Fibroblast of skin of abdomen (primary cell): Measurements from ENCODE around the gene SEZ6.

ENCODE experiments used
- DNase-seq: peaks from one replicate; pipeline ENCODE4 v3.0.0-alpha.2; 2013

SEZ6 gene

DNA sequence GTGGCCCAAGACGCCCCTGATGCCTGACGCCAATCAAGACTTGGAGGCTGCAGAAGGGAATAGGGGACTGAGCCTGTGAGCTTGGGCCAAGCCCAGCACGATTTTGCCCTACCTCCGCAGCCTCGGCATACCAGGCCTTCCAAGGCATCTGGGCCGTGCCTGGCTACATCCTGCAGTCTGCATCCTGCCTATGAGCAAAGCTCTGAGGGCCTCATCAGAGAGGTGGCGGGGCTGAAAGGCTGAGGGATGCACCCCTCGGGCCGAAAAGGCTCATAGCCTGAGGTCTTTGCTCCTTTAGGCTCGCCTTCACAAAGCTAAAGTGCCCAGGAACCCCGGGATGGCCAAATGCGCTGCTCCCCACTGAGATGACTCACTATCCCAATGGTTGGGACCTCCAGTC is 2.5 kb downstream of the SEZ6 start:
- DNase-seq: no peak

DNA sequence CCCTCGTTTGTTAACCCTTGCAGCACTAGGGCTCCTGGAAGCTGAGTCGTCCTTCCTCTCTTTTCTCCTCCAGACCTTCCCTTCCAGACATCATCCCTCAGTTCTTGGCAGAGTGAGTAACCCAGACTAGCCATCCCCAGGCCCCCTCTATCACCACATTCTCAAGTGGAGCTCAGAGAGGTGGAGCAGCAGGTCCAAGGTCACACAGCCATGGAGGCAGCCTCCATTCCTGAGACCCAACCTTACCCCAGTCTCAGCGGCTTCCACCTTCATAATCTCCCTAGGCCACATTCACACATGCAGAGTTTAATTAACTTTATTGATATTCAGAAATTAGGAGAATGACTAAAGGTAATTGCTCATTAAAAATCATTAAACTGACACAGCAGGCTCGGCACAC is 3.0 kb downstream of the SEZ6 start:
- DNase-seq: no peak

DNA sequence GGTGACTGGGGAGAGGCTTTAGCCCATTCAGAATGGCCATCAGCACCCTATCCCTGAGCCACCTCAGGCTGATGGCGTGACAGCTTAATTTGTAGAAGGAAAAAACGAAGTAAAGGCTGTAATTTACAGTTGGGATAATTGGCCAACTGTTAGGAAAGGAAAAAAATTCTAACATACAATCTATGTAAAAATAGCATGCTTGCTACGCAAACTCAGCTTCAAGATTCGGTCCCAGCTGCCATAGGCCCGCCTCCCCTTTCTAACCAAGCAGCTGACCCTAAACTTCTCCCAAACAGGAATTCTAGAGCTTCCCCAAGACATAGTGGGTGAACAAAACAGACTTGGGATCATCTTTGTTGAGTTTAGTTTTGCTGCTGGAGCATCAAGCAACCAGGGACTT is 4.9 kb downstream of the SEZ6 start:
- DNase-seq: no peak

DNA sequence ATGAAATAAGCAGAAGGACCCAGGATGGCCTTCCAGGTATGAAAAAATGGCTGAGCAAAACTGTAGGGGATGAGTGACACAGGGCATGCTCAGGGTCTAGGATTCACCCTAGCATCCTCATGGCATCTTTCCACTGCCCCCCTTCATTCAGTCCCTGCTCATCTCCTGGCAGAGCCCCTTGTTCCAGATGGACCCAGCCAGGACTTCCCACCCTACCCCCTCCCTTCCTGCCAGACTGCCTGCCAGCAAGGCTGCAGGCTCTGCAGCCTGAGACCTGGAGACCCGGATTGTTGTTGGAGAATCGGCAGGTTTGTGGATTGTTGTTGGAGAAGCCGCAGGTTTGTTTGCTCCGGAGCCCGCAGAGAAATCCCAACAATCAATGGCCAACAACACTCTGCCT is 6.6 kb downstream of the SEZ6 start:
- DNase-seq: no peak

DNA sequence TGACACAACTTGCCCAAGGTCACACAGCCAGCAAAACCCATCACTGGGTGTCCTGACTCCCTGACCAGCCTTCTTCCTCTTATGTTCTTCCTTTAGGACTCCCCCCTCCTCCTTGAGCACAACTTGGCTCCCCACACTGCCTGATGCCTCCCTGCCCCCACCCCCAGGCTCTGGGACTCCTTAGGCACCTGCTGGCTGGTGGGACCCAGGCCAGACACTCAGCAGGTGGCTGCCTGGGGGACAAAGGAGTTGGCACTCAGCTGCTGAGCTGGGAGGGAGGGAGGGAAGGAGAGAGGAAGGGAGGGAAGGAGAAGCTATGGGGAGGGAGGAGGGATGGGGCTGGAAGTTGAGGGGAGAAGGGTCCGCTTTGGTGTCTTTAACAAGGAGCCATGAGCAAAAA is 8.0 kb downstream of the SEZ6 start:
- no peak for DNase-seq

DNA sequence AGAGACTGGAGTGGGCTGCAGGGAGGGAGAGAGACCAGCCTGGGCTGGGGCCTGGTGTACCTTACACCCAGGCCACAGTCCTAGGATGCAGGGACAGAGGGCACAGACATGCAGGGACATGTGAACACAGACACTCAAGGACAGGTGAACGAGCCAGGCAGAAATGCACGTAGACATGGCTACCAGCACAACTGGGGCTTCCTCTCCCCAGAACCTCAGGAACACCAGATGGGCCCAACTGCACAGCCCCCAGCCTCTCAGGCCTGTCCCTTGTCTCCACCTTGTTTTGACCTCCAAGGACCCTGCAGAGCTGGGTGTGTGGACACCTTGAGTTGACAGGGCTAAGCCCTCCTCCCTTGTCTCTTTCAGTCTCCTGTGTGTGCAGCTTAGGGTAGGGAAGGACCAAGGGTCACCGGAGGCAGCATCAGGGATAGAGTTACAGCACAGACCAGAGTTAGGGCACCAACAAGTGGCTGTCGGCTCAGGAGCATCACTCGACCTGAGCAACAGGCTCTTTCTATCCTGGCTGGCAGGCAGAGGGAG is 9.2 kb downstream of the SEZ6 start:
- no peak for DNase-seq

DNA sequence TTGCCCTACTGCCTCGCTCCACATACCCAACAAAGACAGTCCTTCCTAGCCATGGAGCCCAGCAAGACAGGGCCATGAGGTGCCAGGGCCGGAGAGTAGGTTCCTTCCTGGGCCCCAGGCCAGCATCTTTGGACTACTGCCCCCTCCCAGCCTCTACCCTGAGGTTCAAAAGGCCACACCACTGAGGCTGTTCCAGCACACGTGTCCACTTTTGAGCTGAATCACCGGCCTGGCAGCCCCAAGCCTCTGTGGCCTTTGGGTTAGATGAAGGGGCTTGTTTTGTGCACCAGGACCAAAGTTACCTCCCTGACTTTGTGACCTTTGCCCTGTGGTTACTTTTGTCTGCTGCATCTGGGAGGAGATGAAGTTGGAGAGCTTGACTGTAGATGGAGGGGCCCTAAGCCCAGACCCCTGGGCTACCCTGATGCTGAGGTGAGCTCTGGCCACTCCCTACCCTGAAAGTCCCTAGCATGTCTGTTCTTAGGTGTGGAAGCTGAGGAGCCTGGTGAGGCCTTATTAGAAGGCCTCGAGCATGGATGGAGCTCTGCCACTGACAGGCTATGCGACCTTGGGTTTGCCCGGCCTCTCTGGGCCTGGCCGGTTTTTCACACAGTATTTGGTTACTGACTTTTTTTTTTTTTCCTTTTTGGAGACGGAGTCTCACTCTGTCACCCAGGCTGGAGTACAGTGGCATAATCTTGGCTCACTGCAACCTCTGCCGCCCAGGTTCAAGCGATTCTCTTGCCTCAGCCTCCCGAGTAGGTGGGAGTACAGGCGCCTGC is 12.0 kb downstream of the SEZ6 start:
- DNase-seq: no peak

DNA sequence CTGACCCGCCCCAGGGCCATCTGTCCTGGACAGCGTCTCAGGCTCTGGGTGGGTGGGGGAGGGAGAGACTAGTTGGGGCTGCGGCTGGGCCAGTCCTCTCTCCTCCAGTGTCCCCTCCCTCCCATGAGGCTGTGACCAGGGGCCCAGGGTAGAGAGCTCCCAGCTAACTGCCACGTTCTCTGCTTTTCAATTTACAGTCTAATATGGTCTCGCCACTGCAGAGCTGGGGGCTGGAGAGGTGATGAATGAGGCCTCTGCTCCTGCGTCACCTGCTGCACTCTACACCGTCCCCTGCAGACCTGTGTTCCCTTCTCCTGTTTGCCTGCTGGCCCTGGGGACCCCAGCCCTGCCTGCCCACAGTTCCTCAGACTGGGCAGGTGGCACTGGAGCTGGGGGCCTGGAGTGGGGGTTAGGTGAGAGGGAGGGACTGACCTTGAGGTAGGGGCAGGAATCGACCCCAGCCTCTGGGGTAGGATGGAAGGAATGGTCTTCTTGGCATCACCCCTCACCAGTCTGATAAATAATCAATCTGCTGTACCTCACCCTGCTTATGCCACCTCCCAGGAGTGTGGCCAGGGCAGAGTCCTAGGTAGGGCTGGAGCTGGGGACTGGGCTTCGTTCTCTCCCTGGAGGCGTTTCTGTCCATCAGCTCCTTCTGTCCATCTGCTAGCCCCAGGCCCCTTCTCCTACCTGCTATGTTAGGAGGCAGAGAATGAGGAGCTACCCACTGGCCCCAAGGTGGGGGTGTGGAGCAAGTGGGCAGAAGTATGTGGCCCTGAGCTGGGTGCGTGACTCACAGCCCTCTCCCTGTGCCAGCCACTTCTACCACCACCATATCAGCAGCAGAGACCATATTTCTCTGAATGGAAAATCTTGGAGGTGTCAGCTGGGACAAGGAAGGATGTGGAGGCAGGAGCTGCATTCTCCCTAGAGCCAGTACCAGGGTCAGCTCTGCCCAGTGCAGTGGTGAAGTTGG is 12.9 kb downstream of the SEZ6 start:
- no peak for DNase-seq

DNA sequence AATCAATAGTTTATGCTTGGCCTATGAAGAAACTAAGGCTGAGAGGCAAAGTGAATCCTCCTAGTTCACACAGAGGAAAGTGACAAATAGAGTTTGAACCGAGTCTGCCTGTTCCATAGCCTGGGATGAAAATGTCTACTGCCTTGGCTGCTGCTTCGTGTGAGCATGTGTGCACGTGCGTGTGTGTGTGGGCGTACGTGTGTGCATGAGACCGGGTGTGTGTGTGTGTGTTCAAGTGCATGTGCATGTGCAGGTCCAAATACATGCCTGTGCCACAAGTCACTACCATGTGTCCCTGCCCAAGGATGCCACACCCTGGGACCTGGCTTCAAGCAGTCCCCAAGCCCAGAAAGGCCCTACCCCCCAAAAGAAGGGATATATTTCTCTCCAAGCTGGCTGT is 13.6 kb downstream of the SEZ6 start:
- no peak for DNase-seq

DNA sequence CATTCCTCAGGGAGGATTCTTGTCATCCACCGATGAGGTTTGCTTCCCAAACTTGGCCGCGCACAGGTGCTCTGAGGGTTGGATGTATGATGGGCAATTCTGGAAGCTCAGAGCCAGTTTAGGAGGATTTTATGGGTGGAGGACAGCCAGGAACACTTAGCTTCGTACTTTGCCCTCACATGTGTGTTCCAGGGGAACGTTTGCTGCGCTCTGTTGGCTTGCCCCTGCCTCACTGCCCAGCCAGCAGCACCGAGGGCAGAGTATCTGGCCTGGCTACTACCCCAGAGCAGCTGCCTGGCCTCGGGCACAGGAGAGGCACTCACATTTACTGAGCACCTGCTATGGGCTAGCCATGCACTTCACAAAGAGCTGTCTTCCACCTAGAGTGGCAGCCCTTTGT is 14.1 kb downstream of the SEZ6 start:
- no peak for DNase-seq

DNA sequence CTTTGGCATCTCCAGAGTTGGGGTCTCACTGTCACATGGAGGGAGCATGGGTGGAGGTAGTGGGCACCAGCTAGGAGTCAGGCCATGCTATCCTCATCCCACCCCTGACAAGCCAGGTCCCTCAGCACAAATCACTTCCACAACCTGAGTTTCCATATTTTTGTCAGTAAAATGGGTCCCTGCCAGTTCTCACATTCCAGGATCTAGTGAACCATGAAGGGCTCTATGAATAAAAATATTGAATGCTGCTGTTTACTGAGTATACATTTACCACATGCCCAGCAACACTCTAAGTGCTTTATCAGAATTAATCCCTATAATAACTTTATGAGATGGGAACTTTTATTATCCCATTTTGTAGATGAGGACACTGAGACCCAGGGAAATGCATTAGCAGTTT is 16.8 kb downstream of the SEZ6 start:
- DNase-seq: no peak

DNA sequence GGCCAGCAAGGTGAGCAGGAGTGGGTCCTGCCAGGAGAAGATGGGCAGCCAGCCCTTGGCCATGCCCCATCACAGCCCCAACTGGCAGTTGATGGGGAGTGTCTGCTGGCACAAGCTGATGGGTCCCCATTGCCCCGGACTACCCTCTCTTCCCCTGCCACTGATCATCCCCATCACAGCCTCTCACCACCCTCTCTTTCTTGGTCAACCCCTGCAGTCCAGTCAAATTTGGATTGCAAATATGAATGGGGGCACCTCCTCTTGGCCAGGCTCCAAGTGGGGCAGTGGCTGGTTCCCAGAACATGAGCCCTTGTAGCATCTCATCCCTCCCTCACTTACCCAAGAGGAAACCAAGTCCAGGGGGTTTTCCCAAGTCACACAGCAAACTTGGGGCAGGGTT is 17.4 kb downstream of the SEZ6 start:
- DNase-seq: no peak

DNA sequence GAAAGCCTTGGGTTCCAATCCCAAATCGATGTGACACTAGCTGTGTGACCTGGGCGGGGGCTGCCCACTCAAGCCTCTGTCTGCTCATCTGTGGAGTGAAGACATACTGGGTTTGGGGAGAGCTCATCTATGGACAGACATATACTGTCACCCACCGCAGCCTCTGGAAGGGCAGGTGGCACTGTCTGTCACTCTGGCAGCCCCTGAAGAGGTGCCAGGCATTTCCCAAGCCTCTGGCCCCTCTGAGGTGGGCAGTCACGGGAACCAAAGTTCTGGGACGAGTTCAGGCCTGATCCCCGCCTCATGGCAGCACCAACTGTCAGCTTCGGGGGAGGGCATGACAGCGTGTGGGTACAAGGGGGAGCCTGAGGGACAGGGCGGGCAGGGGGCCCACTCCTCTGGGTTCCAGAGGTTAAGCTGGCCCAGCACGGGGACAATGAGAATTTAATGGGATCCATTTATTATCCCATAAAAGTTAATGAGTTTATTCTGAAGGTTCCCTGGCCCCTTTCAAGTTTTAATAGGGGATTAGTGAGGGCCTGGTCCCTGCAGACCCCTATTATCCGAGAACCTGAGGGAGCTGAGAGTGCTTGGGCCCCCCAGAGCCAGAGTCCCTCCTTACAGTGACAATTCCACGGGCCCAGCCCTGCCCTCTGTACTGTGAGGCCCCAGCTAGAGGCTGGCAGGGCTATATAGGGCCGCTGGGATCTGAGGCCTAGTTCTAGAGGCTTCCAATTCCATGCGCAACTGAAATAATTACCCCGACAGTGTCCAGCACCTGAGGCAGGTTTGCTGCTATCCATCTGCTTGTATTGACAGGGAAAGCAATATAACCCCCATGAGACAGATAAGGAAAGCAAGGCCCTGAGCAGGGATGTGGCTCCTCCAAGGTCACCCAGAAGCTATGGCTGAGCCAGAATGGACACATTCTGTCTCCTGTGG is 18.8 kb downstream of the SEZ6 start:
- DNase-seq: no peak

DNA sequence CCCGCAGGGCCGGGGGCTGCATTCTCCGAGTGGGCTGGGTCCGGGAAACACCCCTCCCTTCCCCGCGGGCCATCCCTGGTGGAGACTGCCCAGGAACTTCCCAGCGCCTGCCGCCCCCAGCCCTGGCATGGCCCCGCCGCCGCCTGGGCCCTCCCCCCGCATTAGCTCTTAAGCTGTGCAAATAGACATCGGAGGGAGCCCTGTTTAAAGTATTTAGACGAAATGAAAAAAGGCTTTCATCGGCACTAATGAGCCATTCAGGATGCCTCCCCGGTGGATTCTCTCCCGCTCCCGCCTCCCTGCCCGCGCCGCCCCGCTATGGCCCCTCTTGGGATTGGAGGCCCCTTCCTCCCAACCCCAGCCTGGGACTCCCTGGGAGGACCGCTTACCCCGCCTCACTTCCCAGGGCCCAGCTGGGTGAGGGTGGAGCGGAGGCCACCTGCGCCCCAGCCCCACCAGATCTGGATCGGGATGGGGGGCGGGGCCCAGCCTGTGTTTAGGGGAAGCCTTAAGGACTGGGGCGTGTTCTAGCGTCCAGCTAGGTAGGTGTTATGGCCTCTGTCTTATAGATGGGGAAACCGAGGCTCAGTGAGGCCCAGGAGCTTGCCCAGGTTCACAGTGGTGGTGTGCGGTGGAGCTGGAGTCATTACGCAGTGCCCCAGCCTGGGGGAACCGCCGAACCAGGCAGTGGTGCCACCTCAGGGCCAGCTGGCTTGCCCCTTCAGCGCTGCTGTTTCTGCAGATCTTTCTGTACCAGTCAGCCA is 19.7 kb downstream of the SEZ6 start:
- no peak for DNase-seq

DNA sequence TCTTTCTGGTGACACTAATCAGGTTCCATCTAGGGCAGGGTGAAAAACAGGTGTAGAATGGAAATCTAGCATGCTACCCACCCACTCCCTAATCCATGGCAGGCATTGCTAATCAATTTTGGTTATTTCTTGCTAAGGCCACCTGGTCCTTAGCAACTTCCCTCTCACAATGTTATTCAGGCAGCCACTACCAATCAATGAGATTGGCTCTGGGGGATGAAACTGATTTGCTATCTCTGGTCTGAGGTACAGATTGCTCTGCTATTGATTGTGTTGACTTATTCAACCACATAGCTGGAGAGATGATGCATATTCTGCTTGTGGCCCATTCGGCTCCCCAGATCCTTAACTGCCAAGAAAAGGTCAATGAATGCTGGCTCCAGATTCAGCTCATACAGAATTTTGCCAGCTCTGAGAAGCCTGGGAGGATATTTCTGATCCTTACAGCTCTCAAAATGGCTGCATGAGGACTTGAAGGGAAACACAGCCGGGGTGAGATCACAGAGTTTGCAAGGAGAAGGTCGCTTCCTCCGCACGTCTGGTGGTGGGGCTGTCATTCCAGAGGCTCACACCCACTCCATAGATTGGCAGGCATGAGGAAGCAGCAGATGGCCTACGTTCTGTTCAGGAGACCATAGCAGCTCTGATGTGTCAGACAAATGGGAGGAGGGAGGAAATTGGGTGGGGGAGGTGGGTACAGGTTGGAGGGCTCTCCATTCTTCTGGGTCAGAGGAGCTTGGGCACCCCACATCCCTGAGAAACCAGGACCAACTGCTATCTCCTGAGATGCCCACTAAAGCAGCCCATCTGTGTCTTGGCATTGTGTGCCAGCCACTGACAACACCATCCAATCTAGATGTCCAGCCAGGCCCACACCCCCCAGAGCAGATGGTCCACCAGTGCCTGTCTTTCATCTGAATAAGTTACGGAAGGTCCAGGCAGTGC is 22.3 kb downstream of the SEZ6 start:
- no peak for DNase-seq

DNA sequence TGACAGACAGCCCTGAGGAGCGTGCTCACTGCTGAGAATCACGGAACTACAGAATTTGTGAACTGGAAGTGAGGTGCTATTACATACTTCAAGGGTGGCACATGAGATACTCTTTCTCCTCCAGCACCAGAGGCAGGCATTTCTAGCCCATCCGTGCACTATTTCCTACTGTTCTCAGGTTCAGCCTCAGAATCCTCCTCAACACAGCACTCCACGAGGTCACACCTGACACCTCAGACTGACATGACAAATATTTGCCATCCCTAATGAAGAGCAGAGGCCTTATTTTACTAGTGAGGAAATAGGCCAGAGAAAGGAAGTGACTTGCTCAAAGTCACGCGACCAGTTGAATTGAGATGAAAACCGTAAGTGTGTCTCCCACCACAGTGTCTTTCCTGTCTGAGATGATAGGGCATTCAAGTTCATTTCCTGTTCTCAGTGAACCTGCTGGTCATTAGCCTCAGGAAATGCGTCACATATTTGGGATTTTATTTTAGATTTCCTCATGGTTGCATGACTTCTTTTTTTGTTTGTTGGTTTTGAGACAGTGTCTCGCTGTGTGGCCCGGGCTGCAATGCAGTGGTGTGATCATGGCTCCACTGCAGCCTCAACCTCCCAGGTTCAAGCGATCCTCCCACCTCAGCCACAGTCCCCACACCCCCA is 23.6 kb downstream of the SEZ6 start:
- DNase-seq: no peak

DNA sequence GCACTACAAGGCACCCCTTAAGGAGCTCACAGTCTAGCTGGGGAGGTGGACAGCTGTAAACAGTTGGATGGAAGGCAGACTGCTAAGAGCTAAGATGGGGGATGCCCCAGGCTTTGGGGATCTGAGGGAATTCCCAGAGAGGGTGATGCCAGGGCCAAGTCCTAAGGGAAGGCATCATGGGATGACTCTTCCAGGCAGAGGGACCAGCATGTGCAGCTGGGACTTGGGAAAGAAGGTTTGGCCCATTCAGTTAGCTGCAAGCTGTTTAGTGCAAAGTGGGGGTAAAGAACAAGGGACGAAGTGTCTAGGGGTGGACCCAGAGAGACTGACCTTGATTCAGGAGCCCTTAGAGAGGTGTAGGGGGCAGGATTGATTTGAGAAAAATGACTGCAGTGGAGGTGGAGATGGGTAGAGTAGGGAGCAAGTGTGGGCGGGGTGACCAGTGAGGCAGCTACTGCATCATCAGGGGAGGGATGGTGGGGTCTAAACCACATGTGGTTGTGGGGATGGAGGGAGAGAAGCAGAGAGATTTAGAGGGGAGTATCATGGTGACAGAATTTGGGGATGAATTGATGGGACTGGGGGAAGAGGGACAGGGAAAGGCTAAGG is 27.4 kb downstream of the SEZ6 start:
- no peak for DNase-seq

DNA sequence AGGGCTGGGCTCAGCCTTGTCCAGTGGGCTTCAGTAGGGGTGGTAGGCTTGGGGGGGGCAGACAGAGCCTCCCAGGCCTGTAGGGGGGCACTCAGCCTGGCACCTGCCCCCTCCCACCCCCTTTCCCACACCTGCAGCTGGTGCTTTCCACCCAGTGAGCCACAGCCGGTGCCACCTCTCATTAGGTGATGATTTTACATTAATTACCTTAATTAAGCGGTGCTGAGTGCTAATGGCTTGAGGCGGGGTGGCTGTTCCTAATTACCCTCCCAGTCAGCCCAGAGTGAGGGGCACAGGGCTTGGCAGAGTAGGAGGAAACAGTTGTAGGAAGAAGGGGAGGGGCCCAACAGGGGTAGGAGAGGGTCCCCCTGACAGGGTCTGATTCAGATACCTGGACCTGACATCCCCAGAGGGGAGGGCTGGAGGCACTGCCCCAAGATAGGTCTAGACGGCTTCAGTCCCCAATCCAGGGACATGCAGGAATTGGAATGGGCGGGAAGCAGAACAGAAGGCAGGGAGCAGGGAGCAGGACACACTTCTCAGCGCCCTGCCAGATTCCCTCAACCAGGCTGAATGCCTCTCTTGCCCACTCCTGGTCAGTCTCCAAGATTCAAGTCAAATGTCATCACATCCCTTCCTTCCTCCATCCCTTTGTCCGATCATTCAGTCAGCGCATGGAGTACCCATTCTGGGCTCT is 28.0 kb downstream of the SEZ6 start:
- no peak for DNase-seq

DNA sequence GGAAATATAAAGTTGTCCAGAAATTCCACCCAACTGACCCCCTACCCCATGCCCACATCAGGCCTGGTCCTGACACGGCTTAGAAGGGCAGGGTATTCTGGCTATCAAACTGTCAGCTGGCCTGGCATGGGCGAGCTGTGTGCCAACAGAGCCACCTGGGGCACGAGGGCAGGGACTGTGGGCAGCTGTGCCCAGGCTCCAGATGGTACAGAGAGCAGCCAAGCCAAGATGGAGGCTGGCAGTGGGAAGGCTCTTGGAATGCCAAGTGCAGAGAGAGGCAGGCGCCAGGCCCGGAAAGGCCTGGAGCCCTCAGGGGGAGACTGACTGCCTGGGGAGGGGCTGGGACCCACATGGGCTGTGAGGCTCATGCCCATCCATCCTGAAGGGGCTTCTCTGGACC is 30.2 kb downstream of the SEZ6 start:
- no peak for DNase-seq
